Muscle layer of colon (tissue), 2 donors: ENCODE measurements around the gene ANKS1B.
"Not testable (repeated sequence)": the region's sequence is repeated elsewhere in the genome, so short reads cannot be mapped to it uniquely, and the experiment has no call there.

Experiments used
- H3K27ac ChIP-seq: one replicate; pipeline ENCODE4 v1.7.0; 2013; ENCODE audit warnings: low read depth, mild to moderate bottlenecking, low read length, moderate library complexity
- H3K27me3 ChIP-seq, 2 donors: one replicate each; pipeline ENCODE4 v1.7.0; 2013; ENCODE audit warnings: low read length in 2 of 2, mild to moderate bottlenecking in 2 of 2; ENCODE audit not compliant: insufficient read depth in 2 of 2, control insufficient read depth in 1 of 2
- H3K36me3 ChIP-seq: one replicate; pipeline ENCODE4 v1.7.0; 2013; ENCODE audit warnings: mild to moderate bottlenecking, low read length; ENCODE audit not compliant: insufficient read depth
- H3K4me1 ChIP-seq: one replicate; pipeline ENCODE4 v1.7.0; 2013; ENCODE audit warnings: mild to moderate bottlenecking, low read length; ENCODE audit not compliant: insufficient read depth
- H3K4me3 ChIP-seq, 2 donors: one replicate each; pipeline ENCODE4 v1.7.0; 2013; ENCODE audit warnings: low read length in 2 of 2, low read depth in 1 of 2, mild to moderate bottlenecking in 1 of 2, moderate library complexity in 1 of 2
- H3K9ac ChIP-seq: one replicate; pipeline ENCODE4 v1.7.0; 2013; ENCODE audit warnings: low read length
- H3K9me3 ChIP-seq: one replicate; pipeline ENCODE4 v1.7.0; 2013; ENCODE audit warnings: mild to moderate bottlenecking, low read length
- donor health status: abdominal sarcoma.
- donor health status: Adenocarcinoma of cecum.

Gene ANKS1B

GRCh38 chr12:99253068-99253467, 731.7 kb downstream of the ANKS1B start:
- Histone ChIP-seq H3K9me3 (no peaks in the 10 kb centered on the region), H3K27ac (no peak overlapping the region), H3K4me3 (no peak overlapping the region), H3K36me3 (no peaks in the 10 kb centered on the region), H3K9ac (no peak overlapping the region), H3K4me1 (no peaks in the 10 kb centered on the region), H3K27me3 (no peaks in the 10 kb centered on the region)

DNA sequence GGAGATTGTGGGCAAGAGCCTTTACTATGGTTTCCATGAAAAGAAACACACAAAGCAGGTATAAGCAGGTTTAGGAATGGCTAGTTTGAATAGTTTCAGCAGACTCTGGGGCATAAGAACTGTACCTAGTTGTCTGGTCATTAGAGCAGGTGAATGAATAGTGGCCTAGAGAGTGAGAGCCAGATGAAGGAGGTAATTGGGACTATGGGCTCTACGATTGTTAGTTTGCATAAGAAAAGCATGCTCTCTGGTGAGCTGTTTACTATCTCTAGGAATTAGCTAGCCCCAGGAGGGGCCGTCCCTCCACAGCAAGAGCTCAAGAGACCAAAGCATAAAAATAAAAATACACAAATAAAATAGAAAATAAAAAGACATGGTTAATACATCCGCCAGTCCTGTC, 734.6 kb downstream of the ANKS1B start:
- Histone ChIP-seq H3K27me3 (no peaks in the 10 kb centered on the region), H3K9ac (no peak overlapping the region), H3K9me3 (no peaks in the 10 kb centered on the region), H3K4me3 (no peak overlapping the region), H3K27ac (no peak overlapping the region), H3K4me1 (no peaks in the 10 kb centered on the region), H3K36me3 (no peaks in the 10 kb centered on the region)

GRCh38 chr12:99249543-99249942, 735.2 kb downstream of the ANKS1B start:
- Histone ChIP-seq H3K27me3 (no peaks in the 10 kb centered on the region), H3K4me3 (no peak overlapping the region), H3K36me3 (no peaks in the 10 kb centered on the region), H3K9me3 (no peaks in the 10 kb centered on the region), H3K9ac (no peak overlapping the region), H3K27ac (no peak overlapping the region), H3K4me1 (no peaks in the 10 kb centered on the region)

GRCh38 chr12:99237907-99238538, 746.7 kb downstream of the ANKS1B start:
- H3K27me3 ChIP-seq, H3K9ac ChIP-seq, H3K4me3 ChIP-seq, H3K9me3 ChIP-seq, H3K36me3 ChIP-seq, H3K4me1 ChIP-seq, H3K27ac ChIP-seq: not testable (repeated sequence)

DNA sequence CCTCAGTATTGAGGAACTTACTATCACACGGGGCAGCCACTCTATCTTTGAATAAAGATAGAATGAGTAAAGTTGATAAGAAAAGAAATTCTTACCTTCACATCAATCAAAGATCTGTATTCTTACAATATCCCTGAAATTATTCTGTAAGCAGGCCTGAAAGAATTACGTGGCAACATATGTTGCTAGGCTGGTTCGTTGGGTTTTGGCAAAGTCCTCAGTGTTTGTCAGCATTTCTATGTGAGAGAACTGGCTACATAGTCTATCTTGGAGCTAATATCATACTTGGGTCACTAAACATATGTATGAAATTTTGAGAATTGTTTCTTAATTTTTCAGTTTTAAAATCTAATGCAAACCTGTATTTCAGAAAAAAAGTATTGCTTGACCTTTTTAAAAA, 749.4 kb downstream of the ANKS1B start:
- Histone ChIP-seq H3K9me3 (no peaks in the 10 kb centered on the region), H3K27me3 (no peaks in the 10 kb centered on the region), H3K4me1 (no peaks in the 10 kb centered on the region), H3K4me3 (no peak overlapping the region), H3K36me3 (no peaks in the 10 kb centered on the region), H3K9ac (no peak overlapping the region), H3K27ac (no peak overlapping the region)

DNA sequence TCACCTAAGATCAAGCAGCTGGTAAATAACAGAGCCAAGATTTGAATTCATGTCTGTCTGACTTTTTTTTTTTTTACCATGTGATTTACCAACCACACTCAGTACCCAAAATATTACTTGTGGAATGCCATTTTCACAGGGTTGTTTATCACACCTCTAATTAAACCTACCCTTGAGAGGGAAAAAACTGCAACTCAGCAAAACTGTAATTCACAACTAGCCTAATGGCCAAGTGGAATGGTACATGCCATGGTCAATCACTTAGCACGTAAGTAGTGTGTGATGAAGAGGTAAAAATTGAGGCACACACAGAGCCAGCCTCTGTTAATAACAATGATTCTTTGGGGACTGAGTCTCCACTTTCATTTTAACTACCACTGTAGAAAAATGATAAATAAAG, 750.0 kb downstream of the ANKS1B start:
- no peak overlapping the region for H3K27ac ChIP-seq
- no peaks in the 10 kb centered on the region for H3K36me3 ChIP-seq
- H3K4me1 ChIP-seq = no peaks in the 10 kb centered on the region
- H3K9ac ChIP-seq = no peak overlapping the region
- no peaks in the 10 kb centered on the region for H3K27me3 ChIP-seq
- H3K9me3 ChIP-seq = no peaks in the 10 kb centered on the region
- no peak overlapping the region for H3K4me3 ChIP-seq

GRCh38 chr12:99232324-99232723, 752.4 kb downstream of the ANKS1B start:
- Histone ChIP-seq H3K36me3 (no peaks in the 10 kb centered on the region), H3K27ac (no peak overlapping the region), H3K4me1 (no peaks in the 10 kb centered on the region), H3K9me3 (no peaks in the 10 kb centered on the region), H3K27me3 (no peaks in the 10 kb centered on the region), H3K9ac (no peak overlapping the region), H3K4me3 (no peak overlapping the region)

DNA sequence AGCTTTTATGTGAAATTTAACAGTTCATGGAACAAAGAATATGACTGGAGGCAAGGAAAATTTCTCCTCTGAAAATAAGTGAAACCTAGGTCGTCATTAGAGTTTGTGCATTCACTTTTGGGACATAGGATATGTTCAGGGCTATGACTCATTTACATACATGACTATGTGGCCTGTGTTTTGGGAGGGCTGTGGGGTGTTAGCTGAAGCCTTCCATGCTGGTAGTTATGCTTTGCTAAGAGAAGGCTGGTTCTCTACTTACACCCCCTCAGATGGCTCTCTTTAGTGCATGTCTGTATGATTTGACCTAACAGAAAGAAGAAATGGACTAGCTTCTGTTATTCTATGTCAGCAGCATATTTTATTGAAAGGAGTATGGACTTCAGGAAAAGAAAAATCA, 753.7 kb downstream of the ANKS1B start:
- Histone ChIP-seq H3K27me3 (no peaks in the 10 kb centered on the region), H3K4me1 (no peaks in the 10 kb centered on the region), H3K4me3 (no peak overlapping the region), H3K9ac (no peak overlapping the region), H3K27ac (no peak overlapping the region), H3K9me3 (no peaks in the 10 kb centered on the region), H3K36me3 (no peaks in the 10 kb centered on the region)

GRCh38 chr12:99224237-99224636, 760.5 kb downstream of the ANKS1B start:
- H3K27ac ChIP-seq = no peak overlapping the region

GRCh38 chr12:99223579-99223978, 761.2 kb downstream of the ANKS1B start:
- Histone ChIP-seq H3K9ac (no peak overlapping the region), H3K27ac (no peak overlapping the region)

More at GRCh38 chr12:99224237-99224636, 760.5 kb downstream of the ANKS1B start:
- Histone ChIP-seq H3K36me3 (no peaks in the 10 kb centered on the region), H3K9me3 (no peaks in the 10 kb centered on the region), H3K9ac (no peak overlapping the region), H3K4me1 (no peaks in the 10 kb centered on the region), H3K27me3 (no peaks in the 10 kb centered on the region), H3K4me3 (no peak overlapping the region)

GRCh38 chr12:99213047-99213446, 771.7 kb downstream of the ANKS1B start:
- no peaks in the 10 kb centered on the region for H3K36me3 ChIP-seq
- H3K9me3 ChIP-seq = no peaks in the 10 kb centered on the region
- H3K4me1 ChIP-seq = no peaks in the 10 kb centered on the region
- H3K4me3 ChIP-seq = no peak overlapping the region
- no peak overlapping the region for H3K27ac ChIP-seq
- H3K27me3 ChIP-seq = no peaks in the 10 kb centered on the region
- H3K9ac ChIP-seq = no peak overlapping the region

More at GRCh38 chr12:99223579-99223978, 761.2 kb downstream of the ANKS1B start:
- Histone ChIP-seq H3K4me1 (no peaks in the 10 kb centered on the region), H3K4me3 (no peak overlapping the region), H3K36me3 (no peaks in the 10 kb centered on the region), H3K9me3 (no peaks in the 10 kb centered on the region), H3K27me3 (no peaks in the 10 kb centered on the region)

DNA sequence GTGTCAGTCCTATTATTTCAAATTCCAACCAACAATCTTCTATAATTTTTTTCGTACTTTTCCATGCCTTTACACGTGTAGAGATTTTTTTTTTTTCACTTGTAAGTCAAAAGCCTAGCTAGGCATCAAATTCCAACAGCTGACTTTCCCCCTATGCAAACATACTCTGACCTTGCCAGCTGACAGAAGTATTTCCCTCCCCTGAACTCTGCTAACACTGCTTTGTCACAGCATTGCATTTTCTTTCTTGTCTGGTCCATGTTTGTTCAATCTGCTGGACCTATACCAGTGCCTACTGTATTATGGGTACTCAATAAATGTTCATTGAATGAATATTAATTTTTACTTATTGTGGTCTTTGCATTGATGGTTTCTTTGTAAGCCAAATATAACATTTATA, 772.5 kb downstream of the ANKS1B start:
- H3K27me3 ChIP-seq = no peaks in the 10 kb centered on the region
- H3K4me1 ChIP-seq = no peaks in the 10 kb centered on the region
- H3K36me3 ChIP-seq = no peaks in the 10 kb centered on the region
- H3K4me3 ChIP-seq = no peak overlapping the region
- no peaks in the 10 kb centered on the region for H3K9me3 ChIP-seq
- H3K9ac ChIP-seq = no peak overlapping the region
- no peak overlapping the region for H3K27ac ChIP-seq
